LNCaP clone FGC (cell line): ENCODE measurements around the gene SWAP70.
A peak's percentile ranks its signal among the peaks of the same experiment; 100 is the strongest.

Experiments
- DNase-seq: peaks from one replicate; pipeline ENCODE4 v3.0.0-alpha.2; 2011; ENCODE audit warnings: low read depth
- H3K4me3 ChIP-seq: 2 replicates; pipeline ENCODE4 v1.5.1; 2011; ENCODE audit warnings: mild to moderate bottlenecking, low read depth, low read length, control low read depth
- CTCF ChIP-seq: IDR thresholded peaks from 2 replicates; pipeline ENCODE4 v1.5.1; 2012; ENCODE audit warnings: mild to moderate bottlenecking; ENCODE audit not compliant: control insufficient read depth, insufficient read depth; ENCODE audit errors: extremely low read depth

SWAP70 gene

GRCh38 chr11:9747229-9747628 is 83.4 kb downstream of the SWAP70 start:
- TF ChIP-seq CTCF: no peak
- no peak overlapping the region for H3K4me3 ChIP-seq
- no peak for DNase-seq

GRCh38 chr11:9747828-9748227 is 84.0 kb downstream of the SWAP70 start:
- DNase-seq: no peak
- TF ChIP-seq CTCF: no peak
- H3K4me3 ChIP-seq: no peak overlapping the region

GRCh38 chr11:9748361-9748970 is 84.6 kb downstream of the SWAP70 start:
- peak; percentile 91 for TF ChIP-seq CTCF
- H3K4me3 ChIP-seq: no peak overlapping the region
- peak; percentile 56 for DNase-seq

- H3K4me3 ChIP-seq: no peak overlapping the region
- peak; percentile 39 for DNase-seq
- no peak for TF ChIP-seq CTCF
Measured at GRCh38 chr11:9750551-9750950, 86.7 kb downstream of the SWAP70 start.

- no peak overlapping the region for H3K4me3 ChIP-seq
- no peak for TF ChIP-seq CTCF
- DNase-seq: no peak
Measured at GRCh38 chr11:9752091-9752490, 88.2 kb downstream of the SWAP70 start.

- no peak for TF ChIP-seq CTCF
- no peak for DNase-seq
- H3K4me3 ChIP-seq: no peak overlapping the region
Measured at GRCh38 chr11:9753021-9753420, 89.1 kb downstream of the SWAP70 start.

- no peak for DNase-seq
- H3K4me3 ChIP-seq: no peak overlapping the region
- TF ChIP-seq CTCF: no peak
Measured at GRCh38 chr11:9754010-9754471, 90.2 kb downstream of the SWAP70 start.
